MM.1S (cell line): ENCODE data around the gene ECT2L.

Experiments
- CTCF ChIP-seq: fragments of 300-600 bp; sonication (generic); IDR thresholded peaks from 2 replicates; pipeline ENCODE4 v1.5.1; 2016; ENCODE audit warnings: antibody characterized with exemption, low read length, mixed read lengths
- EZH2phosphoT487 ChIP-seq: fragments of 300-600 bp; sonication (generic); IDR thresholded peaks from 2 replicates; pipeline ENCODE4 v1.6.1; 2018; ENCODE audit warnings: antibody characterized with exemption, low read length

GRCh38 chr6:138776659-138777058 lies 19.2 kb upstream of the ECT2L start:
- TF ChIP-seq CTCF (no peak), EZH2phosphoT487 (no peak)
